ENCODE measurements around the gene RPS19BP1. TPM values are rescaled to one million over a fixed set of nuclear protein-coding genes. Genes with fewer than 3 reads are reported as not detected.
A peak's percentile ranks its signal among the peaks of the same experiment; 100 is the strongest.

RPS19BP1 gene
- total and polyA plus RNA-seq, 8 donors, result 36.9 to 684 (median 155) TPM

GRCh38 chr22:39580006-39580441, 47.5 kb upstream of the RPS19BP1 start:
- Histone ChIP-seq H3K4me1 (no peaks in the 10 kb centered on the region), H3K27ac (no peak overlapping the region), H3K27me3 (peaks cover 0 to 40% (median 7%) of the 10 kb centered on the region in 3 donors), H3K36me3 (no peaks in the 10 kb centered on the region), H3K9me3 (no peaks in the 10 kb centered on the region), H3K4me3 (no peak overlapping the region)
- 37 to 53% (median 47%) methylated on average over 5 of the region's 5 CpGs for WGBS, 5 donors
- TF ChIP-seq POLR2AphosphoS5 (IDR thresholded peaks at IDR 0.05), result no peak
- TF ChIP-seq EP300 (IDR thresholded peaks at IDR 0.05), result no peak
- TF ChIP-seq, protein P1, sequence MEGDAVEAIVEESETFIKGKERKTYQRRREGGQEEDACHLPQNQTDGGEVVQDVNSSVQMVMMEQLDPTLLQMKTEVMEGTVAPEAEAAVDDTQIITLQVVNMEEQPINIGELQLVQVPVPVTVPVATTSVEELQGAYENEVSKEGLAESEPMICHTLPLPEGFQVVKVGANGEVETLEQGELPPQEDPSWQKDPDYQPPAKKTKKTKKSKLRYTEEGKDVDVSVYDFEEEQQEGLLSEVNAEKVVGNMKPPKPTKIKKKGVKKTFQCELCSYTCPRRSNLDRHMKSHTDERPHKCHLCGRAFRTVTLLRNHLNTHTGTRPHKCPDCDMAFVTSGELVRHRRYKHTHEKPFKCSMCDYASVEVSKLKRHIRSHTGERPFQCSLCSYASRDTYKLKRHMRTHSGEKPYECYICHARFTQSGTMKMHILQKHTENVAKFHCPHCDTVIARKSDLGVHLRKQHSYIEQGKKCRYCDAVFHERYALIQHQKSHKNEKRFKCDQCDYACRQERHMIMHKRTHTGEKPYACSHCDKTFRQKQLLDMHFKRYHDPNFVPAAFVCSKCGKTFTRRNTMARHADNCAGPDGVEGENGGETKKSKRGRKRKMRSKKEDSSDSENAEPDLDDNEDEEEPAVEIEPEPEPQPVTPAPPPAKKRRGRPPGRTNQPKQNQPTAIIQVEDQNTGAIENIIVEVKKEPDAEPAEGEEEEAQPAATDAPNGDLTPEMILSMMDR (IDR thresholded peaks at IDR 0.05), result no peak
- TF ChIP-seq POLR2A (IDR thresholded peaks at IDR 0.05), result no peak
- DNase-seq, result peak in 1 of 2 donors; percentile 52
- intact Hi-C loops (cut with DNase I; ENCODE audit: low total_unique reads), result no loop called here

- intact Hi-C loops (cut with DNase I; ENCODE audit: low total_unique reads), result no loop called here
- H3K27ac ChIP-seq, result no peak overlapping the region
- TF ChIP-seq, protein P1 (IDR thresholded peaks at IDR 0.05), result no peak
- TF ChIP-seq POLR2A (IDR thresholded peaks at IDR 0.05) (no peak), EP300 (IDR thresholded peaks at IDR 0.05) (no peak), POLR2AphosphoS5 (IDR thresholded peaks at IDR 0.05) (no peak)
- DNase-seq, result no peak
- H3K36me3 ChIP-seq, result no peaks in the 10 kb centered on the region
- no peak overlapping the region for H3K4me3 ChIP-seq
- WGBS, 5 donors, result 57 to 90% (median 87%) methylated on average over 7 of the region's 7 CpGs
- H3K4me1 ChIP-seq, result no peaks in the 10 kb centered on the region
- no peaks in the 10 kb centered on the region for H3K9me3 ChIP-seq
- H3K27me3 ChIP-seq, result peaks cover 0 to 40% (median 7%) of the 10 kb centered on the region in 3 donors
Measured at GRCh38 chr22:39577900-39578299, 45.4 kb upstream of the RPS19BP1 start.

GRCh38 chr22:39577366-39577765, 44.8 kb upstream of the RPS19BP1 start:
- Histone ChIP-seq H3K27me3 (peaks cover 0 to 42% (median 7%) of the 10 kb centered on the region in 3 donors), H3K36me3 (no peaks in the 10 kb centered on the region), H3K4me1 (no peaks in the 10 kb centered on the region), H3K4me3 (no peak overlapping the region), H3K27ac (no peak overlapping the region), H3K9me3 (no peaks in the 10 kb centered on the region)
- intact Hi-C loops (cut with DNase I; ENCODE audit: low total_unique reads), result no loop called here
- no peak for DNase-seq
- TF ChIP-seq POLR2A (IDR thresholded peaks at IDR 0.05), result no peak
- no peak for TF ChIP-seq POLR2AphosphoS5 (IDR thresholded peaks at IDR 0.05)
- TF ChIP-seq, protein P1 (IDR thresholded peaks at IDR 0.05), result no peak
- WGBS, 5 donors, result 83 to 91% (median 86%) methylated on average over 21 of the region's 21 CpGs

- intact Hi-C loops (cut with DNase I; ENCODE audit: low total_unique reads), result no loop called here
- no peaks in the 10 kb centered on the region for H3K36me3 ChIP-seq
- H3K9me3 ChIP-seq, result no peaks in the 10 kb centered on the region
- TF ChIP-seq EP300 (IDR thresholded peaks at IDR 0.05) (no peak), POLR2A (IDR thresholded peaks at IDR 0.05) (no peak), POLR2AphosphoS5 (IDR thresholded peaks at IDR 0.05) (no peak)
- TF ChIP-seq, protein P1 (IDR thresholded peaks at IDR 0.05), result no peak
- no peak overlapping the region for H3K4me3 ChIP-seq
- no peak overlapping the region for H3K27ac ChIP-seq
- no peak for DNase-seq
- H3K4me1 ChIP-seq, result no peaks in the 10 kb centered on the region
- WGBS, 5 donors, result 85 to 93% (median 89%) methylated on average over 4 of the region's 4 CpGs
- peaks cover 0 to 51% (median 8%) of the 10 kb centered on the region in 3 donors for H3K27me3 ChIP-seq
Measured at GRCh38 chr22:39576027-39576426, 43.5 kb upstream of the RPS19BP1 start.
